ENCODE measurements around the gene CACNA1C. TPM values are rescaled to one million over a fixed set of nuclear protein-coding genes. Genes with fewer than 3 reads are reported as not detected.

CACNA1C gene
- total RNA-seq, 4 donors from 2014 or later = 44.1 to 104 (median 49.4) TPM

DNA sequence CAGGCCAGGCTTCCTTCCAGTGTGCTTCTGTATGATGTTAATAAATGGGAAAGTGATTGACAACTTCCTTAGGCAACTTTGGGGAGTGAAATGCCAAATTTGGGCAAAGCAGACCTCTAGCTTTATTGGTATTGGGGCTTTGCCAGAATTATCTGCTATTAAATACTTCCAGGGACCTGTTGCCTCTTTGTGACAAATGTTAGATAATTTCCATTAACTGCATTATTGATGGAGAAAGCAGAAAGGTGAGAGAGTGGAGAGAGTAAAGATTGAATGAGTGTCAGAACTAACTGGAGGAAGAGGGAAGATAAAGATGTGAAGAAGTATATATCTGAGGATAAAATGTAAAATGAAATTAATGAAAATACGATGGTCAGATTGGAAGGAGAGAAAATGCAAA, 94.5 kb downstream of the CACNA1C start:
- Histone ChIP-seq H3K36me3 (no peaks in the 10 kb centered on the region), H3K9me3 (no peaks in the 10 kb centered on the region), H3K27me3 (no peaks in the 10 kb centered on the region), H3K4me1 (peaks cover 62 to 74% (median 70%) of the 10 kb centered on the region in 4 donors), H3K4me3 (no peak overlapping the region), H3K27ac (replicated peaks in 1 of 4) (peak overlapping the region in 1 of 4 donors; percentile 53)
- no peak for TF ChIP-seq CTCF (IDR thresholded peaks at IDR 0.05)
- TF ChIP-seq POLR2AphosphoS5 (IDR thresholded peaks at IDR 0.05) = no peak
- TF ChIP-seq EP300 (IDR thresholded peaks at IDR 0.05) = no peak
- TF ChIP-seq POLR2A (IDR thresholded peaks at IDR 0.05; ENCODE audit: low read depth) = no peak
- DNase-seq (ENCODE audit: extremely low spot score) = no peak
- WGBS = 75% methylated on average over 1 of the region's 1 CpG
- intact Hi-C loops (cut with DNase I) = no loop called here

DNA sequence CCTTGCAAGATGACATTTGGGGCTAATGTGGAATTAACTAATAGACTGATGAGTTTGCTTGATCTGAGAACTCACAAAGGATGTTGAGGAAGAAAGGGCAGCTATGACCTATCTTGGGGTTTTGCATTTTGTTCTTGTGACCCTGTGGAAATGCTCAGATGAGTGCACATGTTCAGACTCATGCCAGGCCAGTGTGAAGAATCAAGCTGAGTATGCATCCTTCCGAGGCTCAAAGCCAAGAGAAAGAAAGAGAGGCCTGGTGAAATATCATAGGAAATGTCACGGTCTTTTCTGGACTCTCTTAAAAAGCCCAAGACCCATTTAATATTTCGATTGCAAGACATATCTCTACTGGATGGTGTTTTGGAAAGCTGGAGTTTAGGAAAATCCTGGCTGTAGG, 96.3 kb downstream of the CACNA1C start:
- H3K4me1 ChIP-seq = peaks cover 78 to 90% (median 81%) of the 10 kb centered on the region in 4 donors
- TF ChIP-seq CTCF (IDR thresholded peaks at IDR 0.05) (no peak), POLR2AphosphoS5 (IDR thresholded peaks at IDR 0.05) (no peak), EP300 (IDR thresholded peaks at IDR 0.05) (no peak), POLR2A (IDR thresholded peaks at IDR 0.05; ENCODE audit: low read depth) (no peak)

DNA sequence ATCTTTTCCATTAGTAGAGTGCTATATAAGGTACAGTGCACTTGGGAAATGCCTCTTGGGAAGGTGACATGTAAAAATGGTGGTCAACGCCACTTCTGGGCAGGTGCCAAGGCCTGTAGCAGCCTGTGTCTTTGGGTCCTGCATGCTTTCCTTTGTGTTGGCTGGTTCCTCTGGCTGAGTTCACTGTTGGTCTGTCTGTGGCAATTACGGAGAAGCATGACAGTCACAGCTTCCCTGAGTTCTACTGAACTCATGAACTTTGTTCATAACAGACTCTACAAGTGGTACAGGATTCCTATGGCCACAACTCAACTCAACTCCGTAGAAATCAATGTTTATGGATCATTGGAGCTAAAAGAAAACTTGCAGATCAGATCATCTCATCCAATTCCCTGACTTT, 98.0 kb downstream of the CACNA1C start:
- no peak for DNase-seq (ENCODE audit: extremely low spot score)
- no peaks in the 10 kb centered on the region for H3K36me3 ChIP-seq
- H3K27me3 ChIP-seq = no peaks in the 10 kb centered on the region
- intact Hi-C loops (cut with DNase I) = no loop called here
- peak overlapping the region in 2 of 4 donors; percentile 7 to 72 for H3K27ac ChIP-seq (replicated peaks in 1 of 4)
- no peaks in the 10 kb centered on the region for H3K9me3 ChIP-seq
- no peak for TF ChIP-seq POLR2AphosphoS5 (IDR thresholded peaks at IDR 0.05)
- no peak for TF ChIP-seq EP300 (IDR thresholded peaks at IDR 0.05)
- no peak for TF ChIP-seq POLR2A (IDR thresholded peaks at IDR 0.05; ENCODE audit: low read depth)
- TF ChIP-seq CTCF (IDR thresholded peaks at IDR 0.05) = no peak
- H3K4me1 ChIP-seq = peaks cover 78 to 92% (median 82%) of the 10 kb centered on the region in 4 donors
- no peak overlapping the region for H3K4me3 ChIP-seq
- 77% methylated on average over 3 of the region's 3 CpGs for WGBS

More for the DNA sequence above, 96.3 kb downstream of the CACNA1C start:
- H3K36me3 ChIP-seq = no peaks in the 10 kb centered on the region
- WGBS = 67% methylated on average over 3 of the region's 3 CpGs
- intact Hi-C loops (cut with DNase I) = no loop called here
- DNase-seq (ENCODE audit: extremely low spot score) = no peak
- no peaks in the 10 kb centered on the region for H3K27me3 ChIP-seq
- H3K27ac ChIP-seq (replicated peaks in 1 of 4) = peak overlapping the region in 1 of 4 donors; percentile 26
- no peaks in the 10 kb centered on the region for H3K9me3 ChIP-seq
- no peak overlapping the region for H3K4me3 ChIP-seq

- no peak overlapping the region for H3K4me3 ChIP-seq
- intact Hi-C loops (cut with DNase I) = no loop called here
- no peak for DNase-seq (ENCODE audit: extremely low spot score)
- no peaks in the 10 kb centered on the region for H3K36me3 ChIP-seq
- H3K27me3 ChIP-seq = no peaks in the 10 kb centered on the region
- TF ChIP-seq POLR2AphosphoS5 (IDR thresholded peaks at IDR 0.05) = no peak
- no peak for TF ChIP-seq CTCF (IDR thresholded peaks at IDR 0.05)
- no peak for TF ChIP-seq POLR2A (IDR thresholded peaks at IDR 0.05; ENCODE audit: low read depth)
- no peak for TF ChIP-seq EP300 (IDR thresholded peaks at IDR 0.05)
- H3K4me1 ChIP-seq = peaks cover 72 to 92% (median 79%) of the 10 kb centered on the region in 4 donors
- peak overlapping the region in 2 of 4 donors; percentile 26 to 72 for H3K27ac ChIP-seq (replicated peaks in 1 of 4)
- no peaks in the 10 kb centered on the region for H3K9me3 ChIP-seq
- 75% methylated on average over 5 of the region's 5 CpGs for WGBS
These were observed 98.6 kb downstream of the CACNA1C start for GRCh38 chr12:2151391-2151790.

DNA sequence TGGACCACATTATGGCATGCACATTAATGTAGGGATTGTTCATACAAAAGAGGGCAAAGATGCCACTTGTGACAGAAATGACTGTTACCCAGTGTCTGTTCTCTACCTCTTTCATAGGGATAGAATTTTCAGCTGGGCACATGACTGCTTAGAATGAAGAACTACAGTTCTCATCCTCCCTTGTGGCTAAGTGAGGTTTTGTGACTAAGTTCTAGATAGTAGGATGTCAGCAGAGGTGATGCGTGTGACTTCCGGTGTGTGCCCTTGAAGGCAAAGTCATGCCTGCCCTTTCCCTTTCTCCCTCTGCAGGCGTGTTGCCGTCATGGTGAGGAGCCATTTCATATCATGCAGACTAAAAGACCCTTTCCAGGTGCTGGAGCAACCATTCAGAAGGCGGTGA, 99.3 kb downstream of the CACNA1C start:
- 94% methylated on average over 5 of the region's 5 CpGs for WGBS
- no peaks in the 10 kb centered on the region for H3K36me3 ChIP-seq
- peak overlapping the region in 2 of 4 donors; percentile 26 to 72 for H3K27ac ChIP-seq (replicated peaks in 1 of 4)
- no peak overlapping the region for H3K4me3 ChIP-seq
- intact Hi-C loops (cut with DNase I) = no loop called here
- peaks cover 65 to 90% (median 72%) of the 10 kb centered on the region in 4 donors for H3K4me1 ChIP-seq
- H3K9me3 ChIP-seq = no peaks in the 10 kb centered on the region
- no peaks in the 10 kb centered on the region for H3K27me3 ChIP-seq
- no peak for TF ChIP-seq CTCF (IDR thresholded peaks at IDR 0.05)
- no peak for TF ChIP-seq POLR2AphosphoS5 (IDR thresholded peaks at IDR 0.05)
- no peak for TF ChIP-seq EP300 (IDR thresholded peaks at IDR 0.05)
- no peak for TF ChIP-seq POLR2A (IDR thresholded peaks at IDR 0.05; ENCODE audit: low read depth)
- no peak for DNase-seq (ENCODE audit: extremely low spot score)
